Ammon's horn (tissue), 1 donor: ENCODE results near the gene GIPC1.
A peak's percentile ranks its signal among the peaks of the same experiment; 100 is the strongest.
"Not testable (repeated sequence)": the region's sequence is repeated elsewhere in the genome, so short reads cannot be mapped to it uniquely, and the experiment has no call there.

ENCODE experiments used
- DNase-seq: peaks from one replicate; pipeline ENCODE4 v3.0.0-alpha.2; 2016; ENCODE audit warnings: low spot score

The GIPC1 gene

DNA sequence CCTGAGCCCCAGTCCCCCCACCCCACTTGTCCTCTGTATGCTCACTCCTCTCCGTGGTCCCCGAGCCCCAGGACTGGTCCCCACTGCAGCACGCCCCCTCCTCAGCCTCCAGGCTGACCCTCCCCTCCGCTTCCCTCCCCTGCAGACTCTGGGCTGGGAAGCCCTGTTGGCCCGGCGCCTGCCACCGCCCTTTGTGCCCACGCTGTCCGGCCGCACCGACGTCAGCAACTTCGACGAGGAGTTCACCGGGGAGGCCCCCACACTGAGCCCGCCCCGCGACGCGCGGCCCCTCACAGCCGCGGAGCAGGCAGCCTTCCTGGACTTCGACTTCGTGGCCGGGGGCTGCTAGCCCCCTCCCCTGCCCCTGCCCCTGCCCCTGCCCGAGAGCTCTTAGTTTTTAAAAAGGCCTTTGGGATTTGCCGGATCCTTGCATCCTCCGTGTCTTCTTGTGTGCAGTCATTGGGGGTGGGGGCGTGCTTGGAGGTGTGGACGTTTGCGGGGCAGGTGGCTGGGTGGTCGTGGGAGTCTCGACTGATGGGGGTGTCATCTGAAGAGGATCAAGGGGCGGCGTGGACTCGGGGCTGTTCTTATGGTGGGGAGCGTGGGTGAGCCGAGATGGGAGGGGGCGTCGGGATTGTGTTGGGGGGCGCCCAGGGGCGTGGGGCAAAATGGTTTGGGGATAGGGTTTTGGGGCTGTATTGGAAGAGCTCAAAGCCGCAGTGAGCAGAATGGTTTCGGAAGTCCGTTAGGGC lies 24.3 kb downstream of the GIPC1 start:
- no peak for DNase-seq

DNA sequence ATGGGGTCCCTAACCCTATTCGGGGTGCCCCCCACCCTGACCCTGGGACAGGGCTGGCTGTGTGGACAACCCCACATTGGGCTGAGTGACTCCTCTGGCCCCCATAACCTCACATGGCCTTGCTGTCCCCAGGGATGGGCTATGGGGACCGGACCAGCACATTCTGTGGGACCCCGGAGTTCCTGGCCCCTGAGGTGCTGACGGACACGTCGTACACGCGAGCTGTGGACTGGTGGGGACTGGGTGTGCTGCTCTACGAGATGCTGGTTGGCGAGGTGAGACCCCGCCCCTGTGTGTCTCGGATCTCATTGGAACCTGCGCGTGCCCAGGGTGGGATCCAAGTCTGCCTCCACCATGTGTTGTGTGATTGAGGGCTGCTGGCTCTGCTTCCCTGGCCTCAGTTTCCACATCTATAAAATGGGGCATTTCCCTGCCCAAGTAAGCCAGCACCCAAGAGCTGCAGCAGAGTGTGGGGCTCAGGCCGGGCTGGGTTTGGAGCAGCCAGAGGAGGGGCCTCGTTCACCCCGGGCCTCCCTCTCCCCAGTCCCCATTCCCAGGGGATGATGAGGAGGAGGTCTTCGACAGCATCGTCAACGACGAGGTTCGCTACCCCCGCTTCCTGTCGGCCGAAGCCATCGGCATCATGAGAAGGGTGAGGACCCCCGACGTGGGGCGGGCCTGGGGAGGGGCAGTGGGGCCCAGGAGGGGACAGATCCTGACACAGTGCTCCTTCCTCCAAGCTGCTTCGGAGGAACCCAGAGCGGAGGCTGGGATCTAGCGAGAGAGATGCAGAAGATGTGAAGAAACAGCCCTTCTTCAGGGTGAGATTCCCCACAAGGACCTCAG lies 25.7 kb downstream of the GIPC1 start:
- DNase-seq: no peak

DNA sequence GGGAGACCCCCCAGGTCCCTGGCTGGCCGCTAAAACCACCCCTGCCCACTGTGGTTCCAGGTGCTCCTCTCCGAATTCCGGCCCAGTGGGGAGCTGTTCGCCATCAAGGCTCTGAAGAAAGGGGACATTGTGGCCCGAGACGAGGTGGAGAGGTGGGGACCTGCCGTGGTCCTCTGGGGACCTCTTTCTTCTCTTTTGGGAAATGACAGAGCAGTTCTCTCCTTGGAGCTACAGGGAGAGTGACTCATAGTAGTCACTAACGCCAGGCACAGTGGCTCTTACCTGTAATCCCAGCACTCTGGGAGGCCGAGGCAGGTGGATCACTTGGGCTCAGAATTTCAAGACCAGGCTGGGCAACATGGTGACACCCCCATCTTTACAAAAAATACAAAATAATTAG lies 28.1 kb downstream of the GIPC1 start:
- no peak for DNase-seq

DNA sequence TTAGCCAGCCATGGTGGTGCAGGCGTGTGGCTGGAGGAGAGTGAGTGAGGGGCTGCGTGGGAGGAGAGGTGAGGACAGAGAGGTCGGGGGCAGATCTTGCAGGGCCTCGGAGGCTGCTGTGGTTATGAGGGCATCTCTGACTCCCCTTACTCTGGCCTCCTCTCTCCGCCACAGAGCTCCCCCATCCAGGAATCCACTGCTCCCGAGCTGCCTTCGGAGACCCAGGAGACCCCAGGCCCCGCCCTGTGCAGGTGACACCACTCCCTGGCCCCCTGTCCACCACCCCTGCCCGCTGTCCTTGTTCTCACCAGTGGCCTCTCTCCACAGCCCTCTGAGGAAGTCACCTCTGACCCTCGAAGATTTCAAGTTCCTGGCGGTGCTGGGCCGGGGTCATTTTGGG lies 28.5 kb downstream of the GIPC1 start:
- no peak for DNase-seq

DNA sequence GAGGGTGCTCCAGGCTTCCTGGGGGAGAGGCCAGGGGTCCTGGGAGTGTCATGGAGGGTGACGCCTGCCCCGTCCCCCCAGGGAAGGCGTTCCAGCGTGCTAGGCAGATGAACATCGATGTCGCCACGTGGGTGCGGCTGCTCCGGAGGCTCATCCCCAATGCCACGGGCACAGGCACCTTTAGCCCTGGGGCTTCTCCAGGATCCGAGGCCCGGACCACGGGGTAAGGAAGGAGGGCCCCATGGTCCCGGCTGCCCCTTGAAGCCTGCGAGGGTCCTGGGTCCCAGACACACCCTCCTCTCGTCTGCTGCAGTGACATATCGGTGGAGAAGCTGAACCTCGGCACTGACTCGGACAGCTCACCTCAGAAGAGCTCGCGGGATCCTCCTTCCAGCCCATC lies 32.2 kb downstream of the GIPC1 start:
- no peak for DNase-seq

DNA sequence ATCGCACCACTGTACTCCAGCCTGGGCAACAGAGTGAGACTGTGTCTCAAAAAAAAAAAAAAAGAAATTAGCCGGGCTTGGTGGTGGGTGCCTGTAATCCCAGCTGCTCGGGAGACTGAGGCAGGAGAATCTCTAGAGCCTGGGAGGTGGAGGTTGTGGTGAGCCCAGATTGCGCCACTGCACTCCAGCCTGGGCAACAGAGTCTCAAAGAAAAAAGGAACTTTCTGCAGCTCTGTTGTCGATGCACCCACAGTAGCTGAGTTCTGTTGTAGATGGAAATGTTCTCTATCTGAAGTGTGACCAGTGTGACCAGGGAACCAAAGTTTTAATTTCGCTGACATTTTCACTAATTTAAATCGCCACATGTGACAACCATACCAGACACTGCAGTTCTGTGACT lies 33.5 kb downstream of the GIPC1 start:
- not testable (repeated sequence) for DNase-seq

DNA sequence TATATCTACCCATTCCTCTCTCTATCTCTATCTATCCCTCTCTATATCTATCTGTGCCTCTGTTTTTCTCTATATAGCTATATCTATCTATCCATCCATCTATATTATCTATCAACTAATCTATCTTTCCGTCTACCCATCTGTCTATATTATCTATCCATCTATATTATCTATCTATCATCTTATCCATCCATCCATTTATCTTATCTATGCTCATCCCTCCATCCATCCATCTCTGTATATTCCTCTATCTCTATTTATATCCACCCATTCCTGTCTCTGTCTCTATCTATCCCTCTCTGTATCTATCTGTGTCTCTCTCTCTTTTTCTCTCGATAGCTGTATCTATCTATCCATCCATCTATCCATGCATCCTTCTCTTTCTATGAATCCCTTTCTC lies 35.0 kb downstream of the GIPC1 start:
- DNase-seq: no peak

DNA sequence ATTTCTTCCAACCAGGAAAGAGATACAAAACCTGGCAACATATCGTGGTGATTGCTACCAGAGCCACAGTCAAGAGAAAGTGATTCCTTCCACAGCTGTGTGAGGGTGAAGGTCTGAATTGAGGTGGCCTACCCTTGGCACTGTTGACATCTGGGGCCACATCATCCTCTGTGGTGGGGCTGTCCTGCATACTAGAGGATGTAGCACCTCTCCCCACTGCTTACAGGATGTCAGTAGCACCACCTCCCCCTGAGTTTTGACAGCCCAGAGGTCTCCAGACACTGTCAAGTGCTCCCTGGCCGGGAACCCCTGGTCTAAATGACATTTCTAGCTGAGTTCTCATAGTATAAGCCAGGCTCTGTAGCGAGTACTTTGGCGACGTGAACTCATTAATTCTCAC lies 36.2 kb downstream of the GIPC1 start:
- no peak for DNase-seq

DNA sequence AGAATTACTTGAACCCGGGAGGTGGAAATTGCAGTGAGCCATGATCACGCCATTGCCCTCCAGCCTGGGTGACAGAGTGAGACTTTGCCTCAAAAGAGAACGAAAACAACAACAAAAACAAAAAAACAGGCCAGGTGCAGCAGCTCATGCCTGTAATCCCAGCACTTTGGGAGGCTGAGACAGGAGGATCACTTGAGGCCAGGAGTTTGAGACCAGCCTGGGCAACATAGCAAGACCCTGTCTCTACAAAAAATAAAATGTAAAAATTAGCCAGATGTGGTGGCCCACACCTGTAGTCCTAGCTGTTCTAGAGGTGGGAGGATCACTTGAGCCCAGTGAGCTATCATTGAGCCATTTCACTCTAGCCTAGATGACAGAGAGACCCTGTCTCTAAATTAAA lies 43.6 kb downstream of the GIPC1 start:
- DNase-seq: not testable (repeated sequence)

DNA sequence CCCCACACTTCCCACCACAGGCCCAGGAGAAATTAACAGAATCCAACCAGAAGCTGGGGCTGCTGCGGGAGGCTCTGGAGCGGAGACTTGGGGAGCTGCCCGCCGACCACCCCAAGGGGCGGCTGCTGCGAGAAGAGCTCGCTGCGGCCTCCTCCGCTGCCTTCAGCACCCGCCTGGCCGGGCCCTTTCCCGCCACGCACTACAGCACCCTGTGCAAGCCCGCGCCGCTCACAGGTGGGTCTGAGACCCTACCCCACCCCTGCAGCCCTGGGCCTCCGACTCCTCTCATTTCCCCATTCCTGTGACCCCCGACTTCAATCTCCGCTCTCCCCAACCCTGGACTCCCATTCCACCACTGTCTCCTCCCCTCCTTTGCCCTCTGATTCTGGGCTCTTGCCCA lies 45.1 kb downstream of the GIPC1 start:
- DNase-seq: no peak

DNA sequence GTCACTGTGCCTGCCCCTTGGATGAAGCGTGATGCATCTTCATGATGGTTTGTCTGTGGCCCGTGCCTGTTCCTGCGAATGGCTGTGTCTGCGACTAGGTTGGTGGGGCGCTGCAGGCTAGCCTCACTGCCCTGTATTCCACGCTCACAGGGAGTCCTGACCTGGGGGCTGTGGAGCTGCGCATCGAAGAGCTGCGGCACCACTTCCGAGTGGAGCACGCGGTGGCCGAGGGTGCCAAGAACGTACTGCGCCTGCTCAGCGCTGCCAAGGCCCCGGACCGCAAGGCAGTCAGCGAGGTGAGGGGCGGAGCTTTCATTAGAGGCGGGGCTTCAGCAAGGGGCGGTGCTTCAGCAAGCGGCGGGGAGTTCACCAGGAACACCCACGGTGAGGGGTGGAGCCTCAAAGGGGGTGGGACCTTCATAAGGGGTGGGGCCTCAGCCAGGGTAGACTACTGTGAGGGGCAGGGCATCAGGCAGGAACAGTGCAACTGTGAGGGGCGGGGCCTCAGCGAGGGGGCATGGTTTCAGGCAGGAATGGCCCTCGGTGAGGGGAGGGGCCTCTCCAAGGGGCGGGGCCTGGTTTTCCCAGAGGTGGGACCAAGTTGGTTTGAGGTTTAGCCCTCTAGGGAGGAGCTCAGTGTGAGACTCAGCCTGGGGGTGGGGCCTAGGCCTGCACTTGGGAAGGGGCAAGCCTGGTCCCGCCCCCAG lies 45.6 kb downstream of the GIPC1 start:
- no peak for DNase-seq

DNA sequence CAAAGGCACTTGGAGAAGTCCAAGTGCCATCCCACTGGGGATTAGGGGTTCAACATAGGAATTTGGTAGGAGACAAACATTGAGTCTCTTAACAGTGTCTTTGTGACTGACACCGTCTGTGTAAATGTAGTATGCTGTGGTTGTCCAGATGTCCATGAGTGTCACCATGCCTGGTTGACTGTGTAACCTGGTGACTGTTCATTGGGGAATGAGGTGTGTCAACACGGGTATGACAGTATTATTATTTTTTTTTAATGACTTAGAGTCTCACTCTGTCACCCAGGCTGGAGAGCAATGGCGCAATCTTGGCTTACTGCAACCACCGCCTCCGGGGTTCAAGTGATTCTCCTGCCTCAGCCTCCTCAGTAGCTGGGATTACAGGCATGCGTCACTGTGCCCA lies 46.6 kb downstream of the GIPC1 start:
- no peak for DNase-seq

DNA sequence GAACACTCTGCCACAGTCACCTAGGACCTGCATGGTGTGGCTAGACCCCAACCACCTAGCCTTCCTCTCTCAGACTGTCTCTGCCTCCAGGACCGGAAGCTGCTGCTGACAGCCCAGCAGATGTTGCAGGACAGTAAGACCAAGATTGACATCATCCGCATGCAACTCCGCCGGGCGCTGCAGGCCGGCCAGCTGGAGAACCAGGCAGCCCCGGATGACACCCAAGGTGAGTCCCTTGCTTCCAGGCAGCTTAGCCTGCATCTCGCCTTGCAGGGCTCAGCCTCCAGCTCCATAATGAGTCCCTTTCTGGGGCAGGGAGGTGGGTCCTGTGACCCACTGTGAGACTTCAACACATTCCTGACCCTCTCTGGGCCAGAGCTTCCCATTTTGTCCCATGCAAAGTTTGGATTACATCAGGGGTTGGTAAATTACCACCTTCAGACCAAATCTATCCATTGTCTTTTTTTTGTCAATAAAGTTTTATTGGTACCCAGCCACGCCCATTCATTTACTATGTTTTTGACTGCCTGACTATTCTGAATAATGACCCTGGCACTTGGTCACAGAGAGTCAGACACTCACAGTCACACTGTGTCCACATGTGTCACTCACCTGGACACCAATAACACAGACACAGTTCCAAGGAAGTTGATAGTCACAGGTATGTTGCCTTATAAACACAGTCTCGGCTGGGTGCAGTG lies 49.4 kb downstream of the GIPC1 start:
- DNase-seq: no peak

DNA sequence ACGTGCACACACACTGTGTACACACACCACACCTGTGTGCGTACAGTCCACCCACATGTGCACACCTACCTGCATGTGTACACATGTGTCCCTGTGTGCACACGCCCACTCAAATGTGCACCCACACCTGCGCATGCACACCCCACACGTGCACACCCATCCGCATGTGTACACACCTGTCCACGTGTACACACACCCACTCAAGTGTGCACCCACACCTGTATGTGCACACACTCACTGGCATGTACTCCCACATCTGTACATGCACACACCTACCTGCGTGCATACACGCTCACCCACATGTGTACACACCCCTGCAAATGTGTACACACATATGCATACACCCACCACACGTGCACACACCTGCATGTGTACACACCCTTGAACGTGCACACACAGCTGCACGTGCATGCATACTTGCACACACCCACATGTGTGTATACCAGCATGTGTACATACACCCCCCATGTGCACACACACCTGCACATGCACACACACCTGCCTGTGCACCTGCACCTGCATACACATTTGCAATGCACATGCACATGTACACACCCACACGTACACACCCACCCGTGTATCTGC lies 52.2 kb downstream of the GIPC1 start:
- DNase-seq: no peak

DNA sequence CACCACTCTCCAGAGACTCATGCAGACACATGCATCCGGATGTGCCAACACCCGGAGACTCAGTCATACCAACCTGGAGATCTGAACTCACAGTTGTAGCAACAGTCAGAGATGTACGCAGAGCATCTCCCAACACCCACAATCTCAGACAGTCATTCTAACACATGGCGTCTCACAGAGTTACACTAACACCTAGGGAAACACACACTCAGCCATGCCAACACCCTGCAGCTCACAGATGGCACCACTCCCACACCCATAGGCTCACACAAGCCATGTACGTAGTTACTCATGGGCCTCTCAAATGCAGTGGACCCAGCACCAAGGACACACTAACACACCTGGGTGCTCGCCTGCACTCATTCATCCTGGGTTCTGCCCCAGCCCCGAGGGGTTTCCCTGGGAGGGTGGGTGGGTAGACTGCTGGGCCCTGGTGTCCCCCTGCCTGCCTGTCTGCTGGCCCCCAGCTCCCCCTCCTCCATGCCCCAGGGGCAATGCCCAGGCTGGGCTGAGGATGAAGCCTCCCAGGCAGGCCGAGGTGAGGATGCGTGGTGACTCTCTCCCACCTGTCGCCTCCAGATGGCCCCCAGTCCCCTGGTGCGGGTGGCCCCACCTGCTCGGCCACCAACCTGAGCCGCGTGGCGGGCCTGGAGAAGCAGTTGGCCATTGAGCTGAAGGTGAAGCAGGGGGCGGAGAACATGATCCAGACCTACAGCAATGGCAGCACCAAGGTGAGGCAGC lies 52.9 kb downstream of the GIPC1 start:
- peak; percentile 74 for DNase-seq

DNA sequence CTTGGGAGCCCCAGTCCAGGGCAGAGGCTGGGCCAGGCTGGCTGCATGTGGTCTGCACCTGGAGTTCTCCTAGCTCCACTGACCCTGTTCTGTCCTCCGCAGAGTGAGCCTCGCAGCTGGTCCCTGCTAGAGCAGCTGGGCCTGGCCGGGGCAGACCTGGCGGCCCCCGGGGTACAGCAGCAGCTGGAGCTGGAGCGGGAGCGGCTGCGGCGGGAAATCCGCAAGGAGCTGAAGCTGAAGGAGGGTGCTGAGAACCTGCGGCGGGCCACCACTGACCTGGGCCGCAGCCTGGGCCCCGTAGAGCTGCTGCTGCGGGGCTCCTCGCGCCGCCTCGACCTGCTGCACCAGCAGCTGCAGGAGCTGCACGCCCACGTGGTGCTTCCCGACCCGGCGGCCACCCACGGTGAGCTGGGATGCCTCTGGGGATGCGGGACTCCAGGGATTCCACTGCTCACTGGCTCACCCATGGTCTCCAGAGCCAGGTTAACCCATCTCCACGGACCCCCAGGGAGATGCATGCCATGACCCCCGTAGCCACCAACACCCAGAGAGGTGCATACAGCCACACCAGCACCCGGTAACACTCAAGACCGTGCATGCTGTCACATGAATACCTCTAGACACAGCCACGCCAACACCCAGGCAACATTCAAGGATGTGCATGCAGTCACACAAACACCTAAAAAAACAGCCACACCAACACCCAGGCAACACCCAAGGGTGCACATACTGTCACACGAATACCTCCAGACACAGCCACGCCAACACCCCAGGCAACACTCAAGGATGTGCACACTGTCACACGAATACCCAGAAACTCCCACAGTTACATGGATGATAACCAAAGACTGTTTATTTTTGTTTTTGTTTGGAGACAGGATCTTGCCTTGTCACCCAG lies 54.6 kb downstream of the GIPC1 start:
- DNase-seq: no peak

DNA sequence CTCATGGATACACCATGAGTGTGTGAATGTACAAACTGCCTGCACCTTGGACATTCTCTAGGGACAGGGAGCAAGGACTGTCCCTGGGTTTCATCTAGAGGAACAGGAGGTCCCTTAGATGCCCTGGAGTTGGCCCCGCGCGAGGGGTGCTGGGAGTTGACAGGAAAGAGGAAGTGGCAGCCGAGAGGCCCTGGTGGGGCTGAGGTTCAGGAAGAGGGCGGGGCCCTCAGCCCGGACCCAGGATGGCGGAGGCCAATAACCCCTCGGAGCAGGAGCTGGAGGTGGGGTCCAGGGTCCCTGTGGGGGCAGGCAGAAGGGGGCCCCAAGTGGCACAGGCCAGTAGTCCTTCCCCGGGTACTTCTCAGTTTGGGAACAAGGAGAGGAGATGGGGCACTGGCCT lies 55.9 kb downstream of the GIPC1 start:
- DNase-seq: peak; percentile 61

DNA sequence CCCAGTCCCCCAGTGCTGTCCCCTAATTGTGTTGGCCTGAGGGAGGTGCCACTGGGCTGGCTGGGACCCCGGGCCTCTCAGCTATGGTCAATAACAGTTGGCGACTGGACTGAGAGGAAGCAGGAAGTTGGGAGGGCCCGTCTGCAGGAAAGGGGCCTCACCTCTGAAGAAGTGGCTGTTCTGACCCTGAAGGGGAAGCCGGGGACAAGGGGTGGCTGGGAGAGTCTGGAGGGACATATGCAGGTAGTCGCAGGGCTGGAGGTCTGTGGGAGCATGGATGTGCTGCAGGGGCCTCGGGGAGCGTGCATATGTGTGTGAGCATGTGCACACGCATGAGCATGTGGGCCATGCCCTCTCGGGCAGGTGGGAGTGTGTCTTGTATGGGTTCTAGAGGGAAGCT lies 56.9 kb downstream of the GIPC1 start:
- DNase-seq: no peak

DNA sequence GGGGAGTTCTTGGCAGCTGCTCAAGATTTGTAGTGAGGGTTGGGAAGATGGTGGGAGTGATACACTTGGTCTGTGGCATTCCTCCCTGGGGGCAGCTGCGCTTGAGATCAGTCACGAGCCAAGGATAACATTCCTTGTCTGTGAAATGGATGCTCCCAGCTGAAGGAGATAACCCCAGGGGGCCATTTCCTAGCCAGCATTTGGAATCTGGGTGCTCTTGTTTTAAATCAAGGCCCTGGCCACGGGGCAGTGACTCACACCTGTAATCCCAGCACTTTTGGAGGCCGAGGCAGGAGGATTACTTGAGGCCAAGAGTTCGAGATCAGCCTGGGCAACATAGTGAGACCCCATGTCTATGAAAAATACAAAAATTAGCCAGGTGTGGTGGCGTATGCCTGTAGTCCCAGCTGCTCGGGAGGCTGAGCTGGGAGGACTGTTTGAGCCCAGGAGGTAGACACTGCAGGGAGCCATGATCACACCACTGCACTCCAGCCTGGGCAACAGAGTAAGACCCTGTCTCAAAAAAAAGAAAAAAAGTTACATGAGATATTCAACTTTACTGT lies 58.3 kb downstream of the GIPC1 start:
- no peak for DNase-seq
